HCT116 (cell line): ENCODE measurements around the gene SMNDC1. TPM values are rescaled to one million over a fixed set of nuclear protein-coding genes. Genes with fewer than 3 reads are reported as not detected.

Experiments used
- ATAC-seq: fragments of 200-7000 bp; cut with Tn5 transposase; 2 replicates; pipeline ENCODE4 v1.9.1; 2020; ENCODE audit warnings: mild to moderate bottlenecking, moderate library complexity
- BruUV-seq: library from RNA; stranded (reverse); fragments of 400-500 nt; replicated peaks from 2 replicates; lab custom pipeline; 2021; lab: Mats Ljungman, UMichigan
- CTCF ChIA-PET: fragments of 300-600 bp; sonication (Branson Sonifier 250); formaldehyde crosslinking; loops from one replicate; lab custom pipeline; 2021; ENCODE audit warnings: antibody characterized with exemption; lab: Charles Lee
- POLR2A ChIA-PET: fragments of 300-600, 350-600 bp; sonication (Branson Sonifier 250); formaldehyde crosslinking; loops from one replicate; lab custom pipeline; 2021; ENCODE audit warnings: antibody characterized with exemption; lab: Charles Lee
- RAD21 ChIA-PET, 2 experiments: fragments of 300-600 bp; sonication (Branson Sonifier 250); formaldehyde crosslinking; loops; one replicate each; lab custom pipeline; 2023; ENCODE audit warnings: low total read pairs in 2 of 2; ENCODE audit not compliant: uncharacterized antibody in 2 of 2, unreplicated experiment in 2 of 2, low non-redundant PET in 1 of 2; lab: Charles Lee
- DNase-seq: peaks from one replicate; pipeline ENCODE4 v3.0.0-alpha.2; 2010; ENCODE audit warnings: low read depth, low spot score
- H2AFZ ChIP-seq: fragments of 200-600 bp; shearing (Covaris generic), sonication (generic); 2 replicates; pipeline ENCODE4 v1.6.1; 2017; ENCODE audit warnings: low read depth, mixed run types, mixed read lengths, antibody characterized with exemption, low read length; ENCODE audit not compliant: poor library complexity, severe bottlenecking
- H3K27ac ChIP-seq: 2 replicates; pipeline ENCODE4 v1.5.1; 2012; ENCODE audit warnings: low read depth, low read length
- H3K27me3 ChIP-seq: fragments of 200-600 bp; sonication (generic); 2 replicates; pipeline ENCODE4 v1.6.1; 2016; ENCODE audit warnings: mixed run types, low read length, mixed read lengths; ENCODE audit not compliant: insufficient read depth
- H3K36me3 ChIP-seq, 2 experiments: fragments of 200-500 bp in 1 of 2; fragments of 200-600 bp in 1 of 2; sonication (Bioruptor generic) in 1 of 2; sonication (generic) in 1 of 2; 2 replicates each; pipeline versions ENCODE4 v1.5.1 to v1.6.1; 2014 to 2016; ENCODE audit warnings: low read length in 2 of 2, inconsistent platforms in 1 of 2, mixed read lengths in 1 of 2, mixed run types in 1 of 2; ENCODE audit not compliant: insufficient read depth in 2 of 2, control insufficient read depth in 1 of 2
- H3K4me1 ChIP-seq, 2 experiments: fragments of 200-600 bp in 1 of 2; sonication (generic) in 1 of 2; 2 replicates each; pipeline versions ENCODE4 v1.5.1 to v1.6.1; 2012 to 2017; ENCODE audit warnings: low read length in 2 of 2, inconsistent platforms in 1 of 2, mild to moderate bottlenecking in 1 of 2, mixed read lengths in 1 of 2, mixed run types in 1 of 2, moderate library complexity in 1 of 2; ENCODE audit not compliant: insufficient read depth in 2 of 2, control insufficient read depth in 1 of 2
- H3K4me2 ChIP-seq: fragments of 200-600 bp; sonication (generic); 2 replicates; pipeline ENCODE4 v1.6.1; 2017; ENCODE audit warnings: mixed run types, low read length, mixed read lengths
- H3K4me3 ChIP-seq, 2 experiments: fragments of 200-600 bp in 1 of 2; sonication (generic) in 1 of 2; replicated peaks in 1 of 2; 2 replicates each; pipeline ENCODE4 v1.5.1; 2011 to 2016; ENCODE audit warnings: low read length in 2 of 2, control low read depth in 1 of 2, low read depth in 1 of 2, mild to moderate bottlenecking in 1 of 2, mixed read lengths in 1 of 2, mixed run types in 1 of 2
- H3K79me2 ChIP-seq: fragments of 200-600 bp; sonication (generic); 2 replicates; pipeline ENCODE4 v1.6.1; 2017; ENCODE audit warnings: mild to moderate bottlenecking, mixed run types, low read length, moderate library complexity, mixed read lengths; ENCODE audit not compliant: insufficient read depth
- H3K9ac ChIP-seq: fragments of 200-600 bp; sonication (generic); 2 replicates; pipeline ENCODE4 v1.6.1; 2016; ENCODE audit warnings: low read length, mixed read lengths
- H3K9me2 ChIP-seq: fragments of 200-600 bp; sonication (generic), shearing (Covaris generic); 2 replicates; pipeline ENCODE4 v1.6.1; 2017; ENCODE audit warnings: mixed run types, mild to moderate bottlenecking, moderate library complexity; ENCODE audit not compliant: insufficient read depth
- H3K9me3 ChIP-seq, 2 experiments: fragments of 200-500 bp in 1 of 2; fragments of 200-600 bp in 1 of 2; sonication (Bioruptor generic) in 1 of 2; sonication (generic) in 1 of 2; 2 replicates each; pipeline ENCODE4 v1.6.1; 2014 to 2017; ENCODE audit warnings: low read length in 2 of 2, mixed read lengths in 2 of 2, inconsistent platforms in 1 of 2, low read depth in 1 of 2, mild to moderate bottlenecking in 1 of 2, mixed run types in 1 of 2, moderate library complexity in 1 of 2; ENCODE audit not compliant: control insufficient read depth in 1 of 2, insufficient read depth in 1 of 2
- H4K20me1 ChIP-seq: fragments of 200-600 bp; sonication (generic), shearing (Covaris generic); 2 replicates; pipeline ENCODE4 v1.6.1; 2017; ENCODE audit warnings: mixed run types, mild to moderate bottlenecking, moderate library complexity; ENCODE audit not compliant: insufficient read depth
- ELF1 ChIP-seq: IDR thresholded peaks from 2 replicates; pipeline ENCODE4 v1.6.1; 2012; ENCODE audit warnings: low read depth, borderline replicate concordance
- EZH2phosphoT487 ChIP-seq: fragments of 200-600 bp; IDR thresholded peaks from 2 replicates; pipeline ENCODE4 v1.6.1; 2018; ENCODE audit warnings: antibody characterized with exemption, borderline replicate concordance
- FOSL1 ChIP-seq: IDR thresholded peaks from 2 replicates; pipeline ENCODE4 v1.6.1; 2012; ENCODE audit warnings: low read depth
- POLR2A ChIP-seq: IDR thresholded peaks from 2 replicates; pipeline ENCODE4 v1.7.0; 2011; ENCODE audit warnings: borderline replicate concordance; ENCODE audit not compliant: insufficient read depth, insufficient read length; ENCODE audit errors: extremely low read depth
- SP1 ChIP-seq: IDR thresholded peaks from 2 replicates; pipeline ENCODE4 v1.6.1; 2012; ENCODE audit warnings: low read depth
- SRF ChIP-seq: IDR thresholded peaks from 2 replicates; pipeline ENCODE4 v1.6.1; 2012; ENCODE audit warnings: low read depth
- ZFX ChIP-seq: fragments of 450-650 bp; IDR thresholded peaks from 2 replicates; pipeline ENCODE4 v1.6.1; 2017
- intact Hi-C: fragments of 100-400 bp; cut with micrococcal nuclease; formaldehyde crosslinking; loops from 2 replicates; pipeline ENCODE4 v1.10.0; 2022
- total RNA-seq: library from RNA; stranded (reverse); gene quantifications from one replicate; pipeline ENCODE4 v1.2.1, GENCODE V29; 2021; ENCODE audit not compliant: unreplicated experiment
- TF ChIP-seq, protein P1 (sequence below), 3 experiments: fragments of 200-600 bp in 1 of 3; sonication (generic) in 1 of 3; IDR thresholded peaks in 2 of 3; conservative IDR thresholded peaks in 1 of 3; 2 replicates each; pipeline ENCODE4 v1.5.1; 2012 to 2017; ENCODE audit warnings: low read depth in 2 of 3, low read length in 2 of 3, antibody characterized with exemption in 1 of 3, borderline replicate concordance in 1 of 3, control low read depth in 1 of 3, mild to moderate bottlenecking in 1 of 3, mixed read lengths in 1 of 3, mixed run types in 1 of 3, moderate library complexity in 1 of 3; ENCODE audit not compliant: insufficient read depth in 1 of 3
- TF ChIP-seq, protein P2 (sequence below): IDR thresholded peaks from 2 replicates; pipeline ENCODE4 v1.6.1; 2011; ENCODE audit warnings: mild to moderate bottlenecking, low read length, moderate library complexity; ENCODE audit not compliant: insufficient replicate concordance; ENCODE audit errors: extremely low read depth
- TF ChIP-seq, protein P3 (sequence below): IDR thresholded peaks from 2 replicates; pipeline ENCODE4 v1.6.1; 2012; ENCODE audit warnings: low read depth

Gene SMNDC1
- total RNA-seq, 1 experiment from 2014 or later = 61.7 TPM

DNA sequence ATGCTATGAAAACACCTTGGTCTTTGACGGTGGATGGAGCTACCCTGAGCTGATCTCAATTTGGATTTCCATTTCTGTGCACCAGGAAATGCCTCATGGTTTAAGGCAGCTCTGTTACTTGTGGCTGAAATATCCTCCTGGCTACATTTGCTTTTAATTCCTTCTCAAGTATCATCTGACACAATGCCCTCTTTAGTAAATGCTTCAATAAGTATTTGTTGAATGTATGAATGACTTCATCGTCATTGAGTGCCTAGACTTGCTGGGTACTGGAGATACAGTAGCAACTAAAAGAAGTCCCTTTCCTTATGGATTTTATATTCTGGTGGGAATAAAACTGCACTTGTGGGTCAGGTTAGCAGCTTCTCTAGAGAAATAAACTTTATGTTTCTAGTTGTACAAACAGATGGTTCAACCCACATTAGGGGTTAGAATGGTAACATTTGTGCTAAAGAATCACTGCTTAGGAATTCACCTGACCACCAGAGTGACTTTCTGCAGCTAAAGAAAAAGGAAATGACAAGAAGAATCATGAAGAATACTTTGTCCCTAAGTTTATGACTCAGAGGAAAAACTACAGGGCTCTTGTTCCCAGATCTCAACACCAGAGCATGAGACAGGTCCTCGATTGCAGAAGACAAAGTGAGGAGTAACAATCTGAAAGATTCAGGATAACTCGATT lies 21.8 kb upstream of the SMNDC1 start:
- ChIA-PET POLR2A (interaction anchor here (1.8 kb wide), 1 partner anchor 27 kb away, joined by 4 read pairs; no protein-coding TSS in a partner anchor), CTCF (interaction anchor here (1.1 kb wide), 1 partner anchor 273 kb away, joined by 3 read pairs; no protein-coding TSS in a partner anchor), RAD21 (no interaction called here)
- Histone ChIP-seq H3K79me2 (no peaks in the 10 kb centered on the region), H3K36me3 (no peaks in the 10 kb centered on the region), H3K4me3 (no peak overlapping the region), H3K9ac (no peak overlapping the region), H3K4me2 (peak overlapping the region; percentile 24), H3K27ac (no peak overlapping the region), H3K4me1 (peaks cover 0 to 28% of the 10 kb centered on the region in 2 experiments; a peak in 2 of 4 replicates), H2AFZ (peak overlapping the region; percentile 12), H3K27me3 (no peaks in the 10 kb centered on the region), H4K20me1 (no peaks in the 10 kb centered on the region), H3K9me2 (no peaks in the 10 kb centered on the region), H3K9me3 (peaks cover 8 to 17% of the 10 kb centered on the region in 2 experiments; a peak in 2 of 4 replicates)
- intact Hi-C loops = no loop called here
- DNase-seq (peak; percentile 24), ATAC-seq (no peak; the same call in 1 of the 2 replicates)
- TF ChIP-seq SP1 = peak; percentile 36; the same call in 1 of the 2 replicates
- TF ChIP-seq, protein P1, sequence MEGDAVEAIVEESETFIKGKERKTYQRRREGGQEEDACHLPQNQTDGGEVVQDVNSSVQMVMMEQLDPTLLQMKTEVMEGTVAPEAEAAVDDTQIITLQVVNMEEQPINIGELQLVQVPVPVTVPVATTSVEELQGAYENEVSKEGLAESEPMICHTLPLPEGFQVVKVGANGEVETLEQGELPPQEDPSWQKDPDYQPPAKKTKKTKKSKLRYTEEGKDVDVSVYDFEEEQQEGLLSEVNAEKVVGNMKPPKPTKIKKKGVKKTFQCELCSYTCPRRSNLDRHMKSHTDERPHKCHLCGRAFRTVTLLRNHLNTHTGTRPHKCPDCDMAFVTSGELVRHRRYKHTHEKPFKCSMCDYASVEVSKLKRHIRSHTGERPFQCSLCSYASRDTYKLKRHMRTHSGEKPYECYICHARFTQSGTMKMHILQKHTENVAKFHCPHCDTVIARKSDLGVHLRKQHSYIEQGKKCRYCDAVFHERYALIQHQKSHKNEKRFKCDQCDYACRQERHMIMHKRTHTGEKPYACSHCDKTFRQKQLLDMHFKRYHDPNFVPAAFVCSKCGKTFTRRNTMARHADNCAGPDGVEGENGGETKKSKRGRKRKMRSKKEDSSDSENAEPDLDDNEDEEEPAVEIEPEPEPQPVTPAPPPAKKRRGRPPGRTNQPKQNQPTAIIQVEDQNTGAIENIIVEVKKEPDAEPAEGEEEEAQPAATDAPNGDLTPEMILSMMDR (IDR thresholded peaks at IDR 0.05 in 2 of 3, conservative IDR thresholded peaks at IDR 0.05 in 1 of 3; ENCODE audit: borderline replicate concordance in 1 of 3, insufficient read depth in 1 of 3, low read depth in 2 of 3, low read length in 2 of 3) = no peak
- no peak for TF ChIP-seq FOSL1
- TF ChIP-seq ZFX = no peak
- no peak for TF ChIP-seq POLR2A
- no peak for TF ChIP-seq EZH2phosphoT487
- no TSS peak for BruUV-seq

DNA sequence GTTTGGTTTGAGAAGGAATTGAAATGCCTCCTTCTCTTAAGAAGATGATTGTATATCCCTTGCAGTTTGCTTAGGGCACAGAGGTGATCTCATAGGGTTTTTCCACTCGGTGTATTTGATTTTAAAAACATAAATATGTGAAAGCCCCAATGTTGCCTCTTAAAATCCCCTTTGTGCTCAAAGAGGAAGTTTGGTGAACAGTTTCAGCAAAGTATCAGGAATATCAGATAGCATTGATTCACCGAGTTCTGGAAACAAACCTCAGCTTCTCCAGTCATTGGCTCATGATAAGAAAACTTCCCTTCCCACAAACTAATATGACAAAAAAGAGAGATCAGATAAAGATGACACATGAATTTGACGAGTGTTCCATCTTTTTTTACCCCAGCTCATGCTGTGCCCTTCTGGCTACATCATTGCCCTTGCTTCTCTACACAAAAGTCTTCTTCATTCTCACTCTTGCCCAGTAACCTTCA lies 20.1 kb upstream of the SMNDC1 start:
- Histone ChIP-seq H3K27ac (no peak overlapping the region), H3K4me3 (no peak overlapping the region), H3K36me3 (no peaks in the 10 kb centered on the region), H3K4me1 (peaks cover 0 to 28% of the 10 kb centered on the region in 2 experiments; a peak in 2 of 4 replicates), H2AFZ (no peak overlapping the region), H3K9ac (no peak overlapping the region), H3K4me2 (no peak overlapping the region), H3K27me3 (no peaks in the 10 kb centered on the region), H3K9me3 (peaks cover 0 to 5% of the 10 kb centered on the region in 2 experiments; a peak in 1 of 4 replicates), H3K79me2 (no peaks in the 10 kb centered on the region), H3K9me2 (no peaks in the 10 kb centered on the region), H4K20me1 (no peaks in the 10 kb centered on the region)
- POLR2A ChIA-PET = no interaction called here
- CTCF ChIA-PET = no interaction called here
- DNase-seq (no peak), ATAC-seq (no peak)
- intact Hi-C loops = no loop called here
- no TSS peak for BruUV-seq
- RAD21 ChIA-PET = interaction anchor here in 1 of 2 experiments (1.1 kb wide), 1 partner anchor 180 kb away, joined by 3 read pairs; no protein-coding TSS in a partner anchor
- TF ChIP-seq FOSL1 (no peak), SRF (no peak), SP1 (no peak), ELF1 (no peak), EZH2phosphoT487 (no peak)
- TF ChIP-seq, protein P2, sequence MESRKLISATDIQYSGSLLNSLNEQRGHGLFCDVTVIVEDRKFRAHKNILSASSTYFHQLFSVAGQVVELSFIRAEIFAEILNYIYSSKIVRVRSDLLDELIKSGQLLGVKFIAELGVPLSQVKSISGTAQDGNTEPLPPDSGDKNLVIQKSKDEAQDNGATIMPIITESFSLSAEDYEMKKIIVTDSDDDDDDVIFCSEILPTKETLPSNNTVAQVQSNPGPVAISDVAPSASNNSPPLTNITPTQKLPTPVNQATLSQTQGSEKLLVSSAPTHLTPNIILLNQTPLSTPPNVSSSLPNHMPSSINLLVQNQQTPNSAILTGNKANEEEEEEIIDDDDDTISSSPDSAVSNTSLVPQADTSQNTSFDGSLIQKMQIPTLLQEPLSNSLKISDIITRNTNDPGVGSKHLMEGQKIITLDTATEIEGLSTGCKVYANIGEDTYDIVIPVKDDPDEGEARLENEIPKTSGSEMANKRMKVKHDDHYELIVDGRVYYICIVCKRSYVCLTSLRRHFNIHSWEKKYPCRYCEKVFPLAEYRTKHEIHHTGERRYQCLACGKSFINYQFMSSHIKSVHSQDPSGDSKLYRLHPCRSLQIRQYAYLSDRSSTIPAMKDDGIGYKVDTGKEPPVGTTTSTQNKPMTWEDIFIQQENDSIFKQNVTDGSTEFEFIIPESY = no peak
- TF ChIP-seq, protein P3, sequence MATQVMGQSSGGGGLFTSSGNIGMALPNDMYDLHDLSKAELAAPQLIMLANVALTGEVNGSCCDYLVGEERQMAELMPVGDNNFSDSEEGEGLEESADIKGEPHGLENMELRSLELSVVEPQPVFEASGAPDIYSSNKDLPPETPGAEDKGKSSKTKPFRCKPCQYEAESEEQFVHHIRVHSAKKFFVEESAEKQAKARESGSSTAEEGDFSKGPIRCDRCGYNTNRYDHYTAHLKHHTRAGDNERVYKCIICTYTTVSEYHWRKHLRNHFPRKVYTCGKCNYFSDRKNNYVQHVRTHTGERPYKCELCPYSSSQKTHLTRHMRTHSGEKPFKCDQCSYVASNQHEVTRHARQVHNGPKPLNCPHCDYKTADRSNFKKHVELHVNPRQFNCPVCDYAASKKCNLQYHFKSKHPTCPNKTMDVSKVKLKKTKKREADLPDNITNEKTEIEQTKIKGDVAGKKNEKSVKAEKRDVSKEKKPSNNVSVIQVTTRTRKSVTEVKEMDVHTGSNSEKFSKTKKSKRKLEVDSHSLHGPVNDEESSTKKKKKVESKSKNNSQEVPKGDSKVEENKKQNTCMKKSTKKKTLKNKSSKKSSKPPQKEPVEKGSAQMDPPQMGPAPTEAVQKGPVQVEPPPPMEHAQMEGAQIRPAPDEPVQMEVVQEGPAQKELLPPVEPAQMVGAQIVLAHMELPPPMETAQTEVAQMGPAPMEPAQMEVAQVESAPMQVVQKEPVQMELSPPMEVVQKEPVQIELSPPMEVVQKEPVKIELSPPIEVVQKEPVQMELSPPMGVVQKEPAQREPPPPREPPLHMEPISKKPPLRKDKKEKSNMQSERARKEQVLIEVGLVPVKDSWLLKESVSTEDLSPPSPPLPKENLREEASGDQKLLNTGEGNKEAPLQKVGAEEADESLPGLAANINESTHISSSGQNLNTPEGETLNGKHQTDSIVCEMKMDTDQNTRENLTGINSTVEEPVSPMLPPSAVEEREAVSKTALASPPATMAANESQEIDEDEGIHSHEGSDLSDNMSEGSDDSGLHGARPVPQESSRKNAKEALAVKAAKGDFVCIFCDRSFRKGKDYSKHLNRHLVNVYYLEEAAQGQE = no peak
